OCI-LY3 (cell line): ENCODE measurements around the gene DRGX.

Source experiments
- H2AFZ ChIP-seq: fragments of 200-600, 300-600 bp; shearing (Covaris generic); 2 replicates; pipeline ENCODE4 v1.6.0; 2014; ENCODE audit warnings: antibody characterized with exemption, low read depth, low read length
- H3K27ac ChIP-seq: fragments of 200-600, 300-600 bp; sonication (generic); 2 replicates; pipeline ENCODE4 v1.5.1; 2014; ENCODE audit warnings: mild to moderate bottlenecking, low read length, moderate library complexity, mixed read lengths
- H3K27me3 ChIP-seq: fragments of 200-600, 300-600 bp; sonication (generic); 2 replicates; pipeline ENCODE4 v1.6.1; 2014; ENCODE audit warnings: low read depth, low read length, mixed read lengths
- H3K36me3 ChIP-seq: fragments of 200-600, 300-600 bp; sonication (generic); replicated peaks from 2 replicates; pipeline ENCODE3; 2014; ENCODE audit warnings: low read depth, low read length, mixed read lengths
- H3K4me1 ChIP-seq: fragments of 300-600, 200-600 bp; sonication (generic); 2 replicates; pipeline ENCODE4 v1.6.1; 2014; ENCODE audit warnings: low read length, mixed read lengths
- H3K4me2 ChIP-seq: fragments of 200-600, 300-600 bp; sonication (generic); 2 replicates; pipeline ENCODE4 v1.6.1; 2014; ENCODE audit warnings: low read length, mixed read lengths
- H3K4me3 ChIP-seq: fragments of 300-600, 200-600 bp; sonication (generic); 2 replicates; pipeline ENCODE4 v1.5.1; 2014; ENCODE audit warnings: antibody characterized with exemption, mild to moderate bottlenecking, low read length, moderate library complexity
- H3K79me2 ChIP-seq: fragments of 300-600, 200-600 bp; shearing (Covaris generic); 2 replicates; pipeline ENCODE4 v1.6.1; 2014; ENCODE audit warnings: mild to moderate bottlenecking, low read length, mixed read lengths
- H3K9ac ChIP-seq: fragments of 300-600, 200-600 bp; shearing (Covaris generic); 2 replicates; pipeline ENCODE4 v1.6.0; 2014; ENCODE audit warnings: mild to moderate bottlenecking, low read length, moderate library complexity
- H3K9me3 ChIP-seq: fragments of 200-600, 300-600 bp; shearing (Covaris generic); 2 replicates; pipeline ENCODE4 v1.6.1; 2014; ENCODE audit warnings: low read length, mixed read lengths; ENCODE audit not compliant: insufficient read depth
- H4K20me1 ChIP-seq: fragments of 200-600, 300-600 bp; sonication (generic); 2 replicates; pipeline ENCODE4 v1.6.1; 2016; ENCODE audit warnings: low read length, mixed read lengths; ENCODE audit not compliant: insufficient read depth
- EZH2phosphoT487 ChIP-seq: fragments of 200-600 bp; shearing (Covaris generic); IDR thresholded peaks from 2 replicates; pipeline ENCODE4 v1.6.1; 2018; ENCODE audit warnings: antibody characterized with exemption, mixed run types, low read depth
- TF ChIP-seq, protein P1 (sequence below): fragments of 200-600, 300-600 bp; sonication (generic); IDR thresholded peaks from 2 replicates; pipeline ENCODE4 v1.5.1; 2014; ENCODE audit warnings: antibody characterized with exemption, low read length, low read depth

DRGX gene

DNA sequence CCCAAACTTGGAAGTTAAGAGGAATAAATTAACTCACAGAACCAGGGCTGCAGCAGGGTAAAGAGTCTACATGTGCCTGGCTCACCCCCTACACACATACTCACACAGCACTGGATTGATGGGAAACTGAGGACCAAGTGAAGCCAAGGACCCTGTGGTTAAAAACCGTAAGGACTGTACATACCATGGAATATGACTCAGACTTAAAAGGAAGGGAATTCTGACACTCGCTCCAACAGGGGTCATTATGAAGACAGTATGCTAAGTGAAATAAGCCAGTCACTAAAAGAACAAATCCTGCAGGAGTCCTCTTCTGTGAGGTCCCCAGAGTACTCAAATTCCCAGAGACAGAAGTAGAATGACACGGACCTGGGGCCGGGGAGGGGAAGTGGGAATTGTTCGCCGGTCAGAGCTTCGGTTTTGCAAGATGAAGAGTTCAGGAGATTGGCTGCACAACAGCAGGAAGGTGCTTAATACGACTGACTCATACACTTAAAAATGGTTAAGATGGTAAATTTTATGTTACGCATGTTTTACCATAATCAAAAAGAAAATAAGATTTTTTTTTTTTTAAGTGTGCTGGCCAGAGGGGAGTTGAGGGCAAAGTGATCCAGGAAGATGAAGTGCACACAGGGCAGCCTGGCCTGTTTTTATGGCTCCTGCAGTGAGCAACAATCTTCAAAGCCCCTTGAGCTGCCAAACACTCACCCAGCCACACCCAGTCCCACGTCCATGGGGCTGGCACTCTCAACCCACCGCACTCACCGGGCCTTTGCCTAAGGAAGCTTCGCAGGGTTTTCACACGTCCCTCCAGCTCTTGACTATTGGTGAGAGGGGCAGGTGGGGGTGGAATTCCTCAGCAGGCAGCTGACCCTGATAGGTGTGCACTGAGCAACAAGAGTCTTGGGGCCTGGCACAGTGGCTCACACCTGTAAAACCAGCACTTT lies 26.4 kb downstream of the DRGX start:
- H3K36me3 ChIP-seq, result no peaks in the 10 kb centered on the region
- TF ChIP-seq, protein P1, sequence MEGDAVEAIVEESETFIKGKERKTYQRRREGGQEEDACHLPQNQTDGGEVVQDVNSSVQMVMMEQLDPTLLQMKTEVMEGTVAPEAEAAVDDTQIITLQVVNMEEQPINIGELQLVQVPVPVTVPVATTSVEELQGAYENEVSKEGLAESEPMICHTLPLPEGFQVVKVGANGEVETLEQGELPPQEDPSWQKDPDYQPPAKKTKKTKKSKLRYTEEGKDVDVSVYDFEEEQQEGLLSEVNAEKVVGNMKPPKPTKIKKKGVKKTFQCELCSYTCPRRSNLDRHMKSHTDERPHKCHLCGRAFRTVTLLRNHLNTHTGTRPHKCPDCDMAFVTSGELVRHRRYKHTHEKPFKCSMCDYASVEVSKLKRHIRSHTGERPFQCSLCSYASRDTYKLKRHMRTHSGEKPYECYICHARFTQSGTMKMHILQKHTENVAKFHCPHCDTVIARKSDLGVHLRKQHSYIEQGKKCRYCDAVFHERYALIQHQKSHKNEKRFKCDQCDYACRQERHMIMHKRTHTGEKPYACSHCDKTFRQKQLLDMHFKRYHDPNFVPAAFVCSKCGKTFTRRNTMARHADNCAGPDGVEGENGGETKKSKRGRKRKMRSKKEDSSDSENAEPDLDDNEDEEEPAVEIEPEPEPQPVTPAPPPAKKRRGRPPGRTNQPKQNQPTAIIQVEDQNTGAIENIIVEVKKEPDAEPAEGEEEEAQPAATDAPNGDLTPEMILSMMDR, result no peak
- no peak for TF ChIP-seq EZH2phosphoT487
- no peak overlapping the region for H3K9ac ChIP-seq
- H3K27me3 ChIP-seq, result peaks cover 27% of the 10 kb centered on the region
- H3K79me2 ChIP-seq, result no peaks in the 10 kb centered on the region
- H4K20me1 ChIP-seq, result no peaks in the 10 kb centered on the region
- no peak overlapping the region for H2AFZ ChIP-seq
- H3K4me1 ChIP-seq, result no peaks in the 10 kb centered on the region
- H3K9me3 ChIP-seq, result no peaks in the 10 kb centered on the region
- H3K27ac ChIP-seq, result no peak overlapping the region
- H3K4me2 ChIP-seq, result no peak overlapping the region
- no peak overlapping the region for H3K4me3 ChIP-seq

- TF ChIP-seq EZH2phosphoT487, result no peak
- TF ChIP-seq, protein P1, result no peak
- no peaks in the 10 kb centered on the region for H3K36me3 ChIP-seq
Observed at GRCh38 chr10:49368256-49368655, 27.6 kb downstream of the DRGX start.

GRCh38 chr10:49367600-49367999 lies 28.3 kb downstream of the DRGX start:
- Histone ChIP-seq H3K4me1 (peaks cover 9% of the 10 kb centered on the region), H2AFZ (no peak overlapping the region), H4K20me1 (no peaks in the 10 kb centered on the region), H3K9ac (no peak overlapping the region), H3K27ac (no peak overlapping the region), H3K27me3 (peaks cover 32% of the 10 kb centered on the region), H3K36me3 (no peaks in the 10 kb centered on the region), H3K9me3 (no peaks in the 10 kb centered on the region), H3K4me3 (no peak overlapping the region), H3K4me2 (no peak overlapping the region), H3K79me2 (no peaks in the 10 kb centered on the region)
- TF ChIP-seq, protein P1, result no peak
- TF ChIP-seq EZH2phosphoT487, result no peak

More at GRCh38 chr10:49368256-49368655, 27.6 kb downstream of the DRGX start:
- no peak overlapping the region for H3K9ac ChIP-seq
- no peaks in the 10 kb centered on the region for H3K79me2 ChIP-seq
- peaks cover 32% of the 10 kb centered on the region for H3K27me3 ChIP-seq
- H3K27ac ChIP-seq, result no peak overlapping the region
- H3K4me1 ChIP-seq, result peaks cover 2% of the 10 kb centered on the region
- no peak overlapping the region for H3K4me2 ChIP-seq
- no peak overlapping the region for H2AFZ ChIP-seq
- H3K9me3 ChIP-seq, result no peaks in the 10 kb centered on the region
- H4K20me1 ChIP-seq, result no peaks in the 10 kb centered on the region
- no peak overlapping the region for H3K4me3 ChIP-seq

- no peak overlapping the region for H3K4me3 ChIP-seq
- H3K27me3 ChIP-seq, result peaks cover 36% of the 10 kb centered on the region
- H3K9me3 ChIP-seq, result no peaks in the 10 kb centered on the region
- no peak overlapping the region for H3K9ac ChIP-seq
- no peak overlapping the region for H3K4me2 ChIP-seq
- H3K4me1 ChIP-seq, result peaks cover 18% of the 10 kb centered on the region
- TF ChIP-seq EZH2phosphoT487, result no peak
- TF ChIP-seq, protein P1, result no peak
- no peak overlapping the region for H2AFZ ChIP-seq
- H3K36me3 ChIP-seq, result no peaks in the 10 kb centered on the region
- H3K27ac ChIP-seq, result no peak overlapping the region
- no peaks in the 10 kb centered on the region for H4K20me1 ChIP-seq
- H3K79me2 ChIP-seq, result no peaks in the 10 kb centered on the region
Observed at GRCh38 chr10:49366460-49366859, 29.4 kb downstream of the DRGX start.
